Trophoblast cell (in vitro differentiated cells and primary cell): ENCODE data around the gene USP27X.
A peak's percentile ranks its signal among the peaks of the same experiment; 100 is the strongest.

Experiments used
- DNase-seq, 2 donors: peaks; one replicate each; pipeline ENCODE4 v3.0.0-alpha.2; 2016
- H2AFZ ChIP-seq: 2 replicates; pipeline ENCODE4 v1.6.1; 2013; ENCODE audit warnings: low read length, moderate library complexity, mild to moderate bottlenecking; ENCODE audit not compliant: insufficient read depth, poor library complexity
- H2AK5ac ChIP-seq: 2 replicates; pipeline ENCODE4 v1.6.1; 2013; ENCODE audit warnings: mild to moderate bottlenecking, low read length
- H2BK120ac ChIP-seq: 2 replicates; pipeline ENCODE4 v1.6.1; 2013; ENCODE audit warnings: low read length, mild to moderate bottlenecking, moderate library complexity; ENCODE audit not compliant: insufficient read depth, poor library complexity
- H2BK12ac ChIP-seq: 2 replicates; pipeline ENCODE4 v1.6.1; 2013; ENCODE audit warnings: mild to moderate bottlenecking, low read length, moderate library complexity
- H2BK5ac ChIP-seq: 2 replicates; pipeline ENCODE4 v1.6.1; 2013; ENCODE audit warnings: low read length, low read depth, moderate library complexity, mild to moderate bottlenecking; ENCODE audit not compliant: poor library complexity
- H3K14ac ChIP-seq: 2 replicates; pipeline ENCODE4 v1.6.1; 2013; ENCODE audit warnings: mild to moderate bottlenecking, low read length
- H3K18ac ChIP-seq: 2 replicates; pipeline ENCODE4 v1.6.1; 2013; ENCODE audit warnings: mild to moderate bottlenecking, low read length
- H3K23ac ChIP-seq: 2 replicates; pipeline ENCODE4 v1.6.1; 2013; ENCODE audit warnings: low read length
- H3K27ac ChIP-seq: 2 replicates; pipeline ENCODE4 v1.5.1; 2013; ENCODE audit warnings: low read depth, mild to moderate bottlenecking, inconsistent platforms, low read length, moderate library complexity
- H3K27me3 ChIP-seq: 2 replicates; pipeline ENCODE4 v1.6.1; 2013; ENCODE audit warnings: inconsistent platforms, mild to moderate bottlenecking, low read length, moderate library complexity; ENCODE audit not compliant: insufficient read depth
- H3K36me3 ChIP-seq, 2 experiments: 1 replicate in 1 of 2; 2 replicates in 1 of 2; pipeline ENCODE4 v1.6.1; 2013; ENCODE audit warnings: low read length in 2 of 2, mild to moderate bottlenecking in 2 of 2, moderate library complexity in 1 of 2; ENCODE audit not compliant: insufficient read depth in 2 of 2, control insufficient read depth in 1 of 2
- H3K4ac ChIP-seq: 2 replicates; pipeline ENCODE4 v1.6.1; 2013; ENCODE audit warnings: low read depth, mild to moderate bottlenecking, low read length, moderate library complexity
- H3K4me1 ChIP-seq, 2 experiments: 1 replicate in 1 of 2; 2 replicates in 1 of 2; pipeline ENCODE4 v1.6.1; 2013; ENCODE audit warnings: low read length in 2 of 2, mild to moderate bottlenecking in 2 of 2, moderate library complexity in 1 of 2; ENCODE audit not compliant: insufficient read depth in 2 of 2, control insufficient read depth in 1 of 2
- H3K4me2 ChIP-seq: 2 replicates; pipeline ENCODE4 v1.6.1; 2013; ENCODE audit warnings: inconsistent platforms, mild to moderate bottlenecking, low read length, moderate library complexity
- H3K4me3 ChIP-seq: 2 replicates; pipeline ENCODE4 v1.5.1; 2013; ENCODE audit warnings: mild to moderate bottlenecking, low read depth, low read length, inconsistent platforms
- H3K79me1 ChIP-seq: one replicate; pipeline ENCODE4 v1.6.1; 2013; ENCODE audit warnings: low read length
- H3K79me2 ChIP-seq: 2 replicates; pipeline ENCODE4 v1.6.1; 2013; ENCODE audit warnings: low read length, mild to moderate bottlenecking; ENCODE audit not compliant: control insufficient read depth, insufficient read depth, poor library complexity
- H3K9ac ChIP-seq: 2 replicates; pipeline ENCODE4 v1.6.1; 2013; ENCODE audit warnings: mild to moderate bottlenecking, low read length
- H3K9me3 ChIP-seq: 2 replicates; pipeline ENCODE4 v1.6.1; 2013; ENCODE audit warnings: low read depth, mild to moderate bottlenecking, control low read depth, inconsistent platforms, low read length; ENCODE audit not compliant: insufficient read depth
- H4K12ac ChIP-seq: 2 replicates; pipeline ENCODE4 v1.6.1; 2013; ENCODE audit warnings: low read depth, mild to moderate bottlenecking, low read length, moderate library complexity
- H4K8ac ChIP-seq: 2 replicates; pipeline ENCODE4 v1.6.1; 2013; ENCODE audit warnings: low read depth, mild to moderate bottlenecking, low read length, moderate library complexity
- H4K91ac ChIP-seq: one replicate; pipeline ENCODE4 v1.6.1; 2013; ENCODE audit warnings: low read depth, mild to moderate bottlenecking, low read length, moderate library complexity
- WGBS: extraction: QIAGEN DNeasy Blood & Tissue Kit; methylation state at CpG from one replicate; pipeline ENCODE4 v1.1.7; 2013; ENCODE audit warnings: missing lambda C conversion rate; ENCODE audit not compliant: insufficient read length, insufficient coverage; ENCODE audit errors: extremely low coverage; 5-methylcytosine and 5-hydroxymethylcytosine counted together

Gene USP27X

DNA sequence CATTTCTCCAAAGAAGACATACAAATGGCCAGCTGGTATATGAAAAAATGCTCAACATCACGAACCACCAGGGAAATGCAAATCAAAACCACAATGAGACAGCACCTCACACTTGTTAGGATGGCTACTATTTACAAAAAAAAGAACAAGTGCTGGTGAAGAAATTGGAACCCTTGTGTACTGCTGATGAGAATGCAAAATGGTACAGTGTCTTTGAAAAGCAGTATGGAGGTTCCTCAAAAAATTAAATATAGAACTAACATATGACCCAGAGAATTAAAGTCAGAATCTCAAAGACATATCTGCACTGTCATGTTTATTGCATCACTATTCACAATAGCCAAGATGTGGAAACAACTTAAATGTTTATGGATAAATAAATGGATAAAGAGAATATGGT lies 29.3 kb upstream of the USP27X start:
- no peak overlapping the region for H3K4me2 ChIP-seq
- no peak overlapping the region for H3K4me3 ChIP-seq
- no peak overlapping the region for H3K27ac ChIP-seq
- H2BK12ac ChIP-seq: no peak overlapping the region
- no peak overlapping the region for H2AFZ ChIP-seq
- WGBS: no CpG with 5 or more reads among the region's 1 CpG
- no peaks in the 10 kb centered on the region for H3K79me2 ChIP-seq
- H4K8ac ChIP-seq: no peak overlapping the region
- no peak overlapping the region for H3K23ac ChIP-seq
- no peak overlapping the region for H2BK120ac ChIP-seq
- no peaks in the 10 kb centered on the region for H3K79me1 ChIP-seq
- H4K12ac ChIP-seq: no peak overlapping the region
- H3K9ac ChIP-seq: no peak overlapping the region
- no peak overlapping the region for H2BK5ac ChIP-seq
- no peak overlapping the region for H2AK5ac ChIP-seq
- DNase-seq: no peak
- no peaks in the 10 kb centered on the region for H3K9me3 ChIP-seq
- H3K18ac ChIP-seq: no peak overlapping the region
- no peak overlapping the region for H3K4ac ChIP-seq
- no peaks in the 10 kb centered on the region for H3K4me1 ChIP-seq
- H4K91ac ChIP-seq: no peak overlapping the region
- H3K14ac ChIP-seq: no peak overlapping the region
- H3K36me3 ChIP-seq: no peaks in the 10 kb centered on the region
- no peaks in the 10 kb centered on the region for H3K27me3 ChIP-seq

DNA sequence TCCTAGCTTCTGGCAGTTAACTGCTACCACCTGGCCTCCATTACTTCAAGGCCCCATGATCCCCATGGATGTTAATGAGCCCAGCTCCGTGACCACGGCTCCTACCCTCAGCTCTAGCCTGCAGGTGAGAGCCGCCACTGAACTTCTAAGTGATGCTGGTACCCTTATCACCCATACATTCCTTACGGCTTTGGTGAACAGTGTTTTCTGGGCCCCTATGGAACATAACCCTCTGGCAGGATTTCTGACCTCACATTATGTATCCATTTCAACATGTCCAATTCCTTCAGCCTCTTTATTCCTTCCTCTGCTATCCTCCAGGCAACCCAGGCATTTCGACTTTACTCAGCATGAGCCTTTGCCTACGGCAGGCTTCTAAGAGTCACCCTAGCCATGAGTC lies 25.6 kb upstream of the USP27X start:
- no peak overlapping the region for H3K18ac ChIP-seq
- H3K36me3 ChIP-seq: no peaks in the 10 kb centered on the region
- H3K23ac ChIP-seq: no peak overlapping the region
- no peak overlapping the region for H4K91ac ChIP-seq
- H4K8ac ChIP-seq: no peak overlapping the region
- H3K9me3 ChIP-seq: no peaks in the 10 kb centered on the region
- H3K4me3 ChIP-seq: no peak overlapping the region
- H3K9ac ChIP-seq: no peak overlapping the region
- no peaks in the 10 kb centered on the region for H3K79me1 ChIP-seq
- H2BK5ac ChIP-seq: no peak overlapping the region
- H3K27ac ChIP-seq: no peak overlapping the region
- H2BK12ac ChIP-seq: no peak overlapping the region
- H2BK120ac ChIP-seq: no peak overlapping the region
- no peaks in the 10 kb centered on the region for H3K4me1 ChIP-seq
- no peak overlapping the region for H2AFZ ChIP-seq
- H3K4me2 ChIP-seq: no peak overlapping the region
- H3K79me2 ChIP-seq: no peaks in the 10 kb centered on the region
- no peak overlapping the region for H2AK5ac ChIP-seq
- no peak overlapping the region for H3K14ac ChIP-seq
- peak; percentile 83 to 91 for DNase-seq
- no peak overlapping the region for H3K4ac ChIP-seq
- no peak overlapping the region for H4K12ac ChIP-seq
- no CpG with 5 or more reads among the region's 6 CpGs for WGBS
- H3K27me3 ChIP-seq: no peaks in the 10 kb centered on the region

DNA sequence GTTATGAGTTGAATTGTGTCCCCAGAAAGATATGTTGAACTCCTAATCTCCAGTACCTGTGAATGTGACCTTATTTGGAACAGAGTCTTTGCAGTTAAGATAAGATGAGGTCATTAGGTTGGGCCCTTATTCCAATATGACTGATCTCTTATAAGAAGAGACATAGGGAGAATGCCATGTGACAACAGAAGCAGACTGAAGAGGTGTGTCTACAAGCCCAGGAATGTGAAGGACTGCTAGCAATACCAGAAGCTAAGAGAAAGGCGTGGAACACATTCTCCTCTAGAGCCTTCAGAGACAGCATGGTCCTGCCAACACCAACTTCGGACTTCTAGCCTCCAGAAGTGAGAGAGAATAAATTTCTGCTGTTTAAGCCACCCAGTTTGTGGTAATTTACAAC lies 22.5 kb upstream of the USP27X start:
- Histone ChIP-seq H3K79me2 (no peaks in the 10 kb centered on the region), H3K27me3 (no peaks in the 10 kb centered on the region), H2BK12ac (no peak overlapping the region), H3K18ac (no peak overlapping the region), H3K4me3 (no peak overlapping the region), H3K79me1 (no peaks in the 10 kb centered on the region), H2BK5ac (no peak overlapping the region), H3K23ac (no peak overlapping the region), H4K12ac (no peak overlapping the region), H3K14ac (no peak overlapping the region), H4K91ac (no peak overlapping the region), H3K27ac (no peak overlapping the region), H2AFZ (no peak overlapping the region), H2BK120ac (no peak overlapping the region), H3K4me1 (peaks cover 0 to 2% of the 10 kb centered on the region in 2 experiments), H4K8ac (no peak overlapping the region), H3K4ac (no peak overlapping the region), H3K9me3 (no peaks in the 10 kb centered on the region), H3K9ac (no peak overlapping the region), H3K36me3 (no peaks in the 10 kb centered on the region), H2AK5ac (no peak overlapping the region), H3K4me2 (no peak overlapping the region)
- WGBS: no CpG with 5 or more reads among the region's 2 CpGs
- peak; percentile 8 to 50 for DNase-seq

DNA sequence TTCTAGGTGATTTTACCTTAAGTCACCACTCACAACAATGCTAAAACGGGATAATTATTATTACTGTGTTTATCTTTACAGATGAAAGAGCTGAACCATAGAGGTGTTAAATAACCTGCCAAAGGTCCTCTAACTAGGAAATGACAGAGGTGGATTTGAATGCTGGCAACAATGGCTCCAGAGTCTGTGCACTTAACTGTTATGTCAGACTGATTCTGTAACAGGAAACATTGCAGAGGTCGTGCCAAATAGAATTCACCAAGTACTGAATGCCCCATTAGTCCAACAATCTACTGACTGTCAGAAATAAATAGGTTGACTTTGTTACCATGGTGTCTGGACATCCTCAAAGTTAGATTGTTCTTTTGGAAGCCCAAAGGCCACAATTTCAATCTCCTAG lies 20.9 kb upstream of the USP27X start:
- Histone ChIP-seq H3K4me3 (no peak overlapping the region), H3K36me3 (no peaks in the 10 kb centered on the region), H3K4me1 (peaks cover 0 to 2% of the 10 kb centered on the region in 2 experiments), H3K9ac (no peak overlapping the region), H3K23ac (no peak overlapping the region), H4K12ac (no peak overlapping the region), H2BK5ac (no peak overlapping the region), H4K8ac (no peak overlapping the region), H3K79me2 (no peaks in the 10 kb centered on the region), H2AK5ac (no peak overlapping the region), H2AFZ (no peak overlapping the region), H3K9me3 (no peaks in the 10 kb centered on the region), H3K14ac (no peak overlapping the region), H3K18ac (no peak overlapping the region), H3K4ac (no peak overlapping the region), H3K27me3 (no peaks in the 10 kb centered on the region), H4K91ac (no peak overlapping the region), H3K27ac (no peak overlapping the region), H2BK120ac (no peak overlapping the region), H3K4me2 (no peak overlapping the region), H2BK12ac (no peak overlapping the region), H3K79me1 (no peaks in the 10 kb centered on the region)
- no CpG with 5 or more reads among the region's 2 CpGs for WGBS
- DNase-seq: no peak
